DND-41 (cell line): ENCODE measurements around the gene GNLY.

Source experiments
- ATAC-seq: fragments of 200-7000 bp; cut with Tn5 transposase; 3 replicates; pipeline ENCODE4 v1.9.1; 2021; ENCODE audit warnings: low read depth; ENCODE audit not compliant: insufficient read depth
- DNase-seq: peaks from one replicate; pipeline ENCODE4 v3.0.0-alpha.2; 2020
- H2AFZ ChIP-seq: 2 replicates; pipeline ENCODE4 v1.6.0; 2012; ENCODE audit warnings: low read depth, low read length
- H3K27ac ChIP-seq: 2 replicates; pipeline ENCODE4 v1.5.1; 2012; ENCODE audit warnings: low read length, inconsistent platforms
- H3K27me3 ChIP-seq: fragments of 200-600 bp; sonication (generic); 2 replicates; pipeline ENCODE4 v1.6.0; 2012; ENCODE audit warnings: low read length, mild to moderate bottlenecking, inconsistent platforms; ENCODE audit not compliant: insufficient read depth, poor library complexity
- H3K36me3 ChIP-seq: 2 replicates; pipeline ENCODE4 v1.5.1; 2012; ENCODE audit warnings: low read length, inconsistent platforms; ENCODE audit not compliant: insufficient read depth
- H3K4me1 ChIP-seq: 2 replicates; pipeline ENCODE4 v1.5.1; 2012; ENCODE audit warnings: mild to moderate bottlenecking, low read length; ENCODE audit not compliant: insufficient read depth
- H3K4me2 ChIP-seq: 2 replicates; pipeline ENCODE4 v1.6.0; 2012; ENCODE audit warnings: mild to moderate bottlenecking, moderate library complexity, low read length, inconsistent platforms; ENCODE audit not compliant: insufficient read depth
- H3K4me3 ChIP-seq, 2 experiments: fragments of 200-600 bp in 1 of 2; shearing (Covaris generic) in 1 of 2; 2 replicates each; pipeline ENCODE4 v1.5.1; 2012 to 2016; ENCODE audit warnings: inconsistent platforms in 2 of 2, low read length in 2 of 2, mild to moderate bottlenecking in 2 of 2, low read depth in 1 of 2, moderate library complexity in 1 of 2
- H3K79me2 ChIP-seq: 2 replicates; pipeline ENCODE4 v1.6.0; 2012; ENCODE audit warnings: low read length, inconsistent platforms; ENCODE audit not compliant: insufficient read depth
- H3K9ac ChIP-seq: 2 replicates; pipeline ENCODE4 v1.6.0; 2012; ENCODE audit warnings: low read depth, mild to moderate bottlenecking, inconsistent platforms, low read length, moderate library complexity
- H3K9me3 ChIP-seq: 2 replicates; pipeline ENCODE4 v1.5.1; 2012; ENCODE audit warnings: low read length, moderate library complexity, mild to moderate bottlenecking, inconsistent platforms; ENCODE audit not compliant: insufficient read depth, severe bottlenecking
- H4K20me1 ChIP-seq: 2 replicates; pipeline ENCODE4 v1.6.0; 2012; ENCODE audit warnings: low read length; ENCODE audit not compliant: insufficient read depth
- CTCF ChIP-seq: IDR thresholded peaks from 2 replicates; pipeline ENCODE4 v1.5.1; 2012; ENCODE audit warnings: borderline replicate concordance, low read length, moderate library complexity, mild to moderate bottlenecking; ENCODE audit not compliant: poor library complexity, severe bottlenecking; ENCODE audit errors: extremely low read depth
- EZH2 ChIP-seq: IDR thresholded peaks from 3 replicates; pipeline ENCODE4 v1.6.1; 2012; ENCODE audit warnings: borderline replicate concordance, low read depth, mild to moderate bottlenecking, moderate library complexity, low read length, inconsistent platforms; ENCODE audit not compliant: severe bottlenecking

GNLY gene

GRCh38 chr2:85737481-85737880 is 43.3 kb downstream of the GNLY start:
- H4K20me1 ChIP-seq: no peaks in the 10 kb centered on the region
- H3K27ac ChIP-seq: no peak overlapping the region
- H3K4me3 ChIP-seq: no peak overlapping the region
- H3K79me2 ChIP-seq: no peaks in the 10 kb centered on the region
- peaks cover 15% of the 10 kb centered on the region for H3K27me3 ChIP-seq
- no peaks in the 10 kb centered on the region for H3K9me3 ChIP-seq
- no peaks in the 10 kb centered on the region for H3K36me3 ChIP-seq
- H2AFZ ChIP-seq: no peak overlapping the region
- ATAC-seq: no peak
- no peak overlapping the region for H3K9ac ChIP-seq
- no peak overlapping the region for H3K4me2 ChIP-seq
- H3K4me1 ChIP-seq: no peaks in the 10 kb centered on the region
- no peak for DNase-seq
- no peak for TF ChIP-seq CTCF
- no peak for TF ChIP-seq EZH2

GRCh38 chr2:85737961-85738360 is 43.8 kb downstream of the GNLY start:
- no peak for DNase-seq
- Histone ChIP-seq H3K9me3 (no peaks in the 10 kb centered on the region), H4K20me1 (no peaks in the 10 kb centered on the region), H3K27ac (no peak overlapping the region), H3K4me2 (no peak overlapping the region), H3K27me3 (peaks cover 15% of the 10 kb centered on the region), H3K4me3 (no peak overlapping the region), H3K79me2 (no peaks in the 10 kb centered on the region), H2AFZ (no peak overlapping the region), H3K9ac (no peak overlapping the region), H3K36me3 (no peaks in the 10 kb centered on the region), H3K4me1 (no peaks in the 10 kb centered on the region)
- no peak for ATAC-seq
- TF ChIP-seq EZH2 (no peak), CTCF (no peak)

- no peak for ATAC-seq
- TF ChIP-seq CTCF (no peak), EZH2 (no peak)
Observed at GRCh38 chr2:85740193-85740592, 46.0 kb downstream of the GNLY start.

More at GRCh38 chr2:85740193-85740592, 46.0 kb downstream of the GNLY start:
- Histone ChIP-seq H3K27ac (no peak overlapping the region), H3K4me3 (no peak overlapping the region), H3K4me2 (no peak overlapping the region), H3K4me1 (no peaks in the 10 kb centered on the region), H4K20me1 (no peaks in the 10 kb centered on the region), H3K9ac (no peak overlapping the region), H2AFZ (no peak overlapping the region), H3K79me2 (no peaks in the 10 kb centered on the region), H3K9me3 (no peaks in the 10 kb centered on the region), H3K36me3 (no peaks in the 10 kb centered on the region), H3K27me3 (peaks cover 24% of the 10 kb centered on the region)
- no peak for DNase-seq
